Measurements from ENCODE around the gene DLX6.

GRCh38 chr7:96996958-96997511 lies 8.3 kb upstream of the DLX6 start:
- TF ChIP-seq CTCF (conservative IDR thresholded peaks at IDR 0.05) = no peak
- no peak for TF ChIP-seq ZFX (IDR thresholded peaks at IDR 0.05)

All from C4-2B (cell line).